GM10266 (cell line): ENCODE data around the gene C6orf132.

ENCODE experiments used
- DNase-seq: peaks from one replicate; pipeline ENCODE4 v3.0.0; 2012; ENCODE audit errors: extremely low spot score
- TF ChIP-seq, protein P1 (sequence below): IDR thresholded peaks from 2 replicates; pipeline ENCODE4 v1.5.1; 2012; ENCODE audit warnings: mild to moderate bottlenecking, low read depth; ENCODE audit not compliant: control insufficient read depth, insufficient read depth; ENCODE audit errors: missing control alignments

C6orf132 gene

DNA sequence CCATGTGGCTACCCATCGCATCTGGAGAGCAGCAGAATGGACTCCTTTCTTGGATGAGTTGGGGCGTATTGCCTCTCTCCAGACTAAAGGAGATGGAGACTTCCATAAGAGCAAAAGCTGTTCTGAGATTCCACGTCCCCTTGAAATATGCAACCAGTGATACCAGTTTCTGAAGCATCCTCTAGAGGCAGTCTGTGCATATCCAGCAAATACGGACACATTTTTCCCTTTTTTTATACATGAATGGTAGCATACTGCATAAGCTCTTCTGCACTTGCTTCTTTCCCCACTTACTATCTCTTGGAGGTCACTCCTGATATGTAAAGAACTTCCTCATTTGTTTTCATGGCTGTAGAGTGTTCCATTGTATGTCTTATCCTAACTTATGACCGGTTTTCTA lies 57.5 kb downstream of the C6orf132 start:
- no peak for DNase-seq
- TF ChIP-seq, protein P1, sequence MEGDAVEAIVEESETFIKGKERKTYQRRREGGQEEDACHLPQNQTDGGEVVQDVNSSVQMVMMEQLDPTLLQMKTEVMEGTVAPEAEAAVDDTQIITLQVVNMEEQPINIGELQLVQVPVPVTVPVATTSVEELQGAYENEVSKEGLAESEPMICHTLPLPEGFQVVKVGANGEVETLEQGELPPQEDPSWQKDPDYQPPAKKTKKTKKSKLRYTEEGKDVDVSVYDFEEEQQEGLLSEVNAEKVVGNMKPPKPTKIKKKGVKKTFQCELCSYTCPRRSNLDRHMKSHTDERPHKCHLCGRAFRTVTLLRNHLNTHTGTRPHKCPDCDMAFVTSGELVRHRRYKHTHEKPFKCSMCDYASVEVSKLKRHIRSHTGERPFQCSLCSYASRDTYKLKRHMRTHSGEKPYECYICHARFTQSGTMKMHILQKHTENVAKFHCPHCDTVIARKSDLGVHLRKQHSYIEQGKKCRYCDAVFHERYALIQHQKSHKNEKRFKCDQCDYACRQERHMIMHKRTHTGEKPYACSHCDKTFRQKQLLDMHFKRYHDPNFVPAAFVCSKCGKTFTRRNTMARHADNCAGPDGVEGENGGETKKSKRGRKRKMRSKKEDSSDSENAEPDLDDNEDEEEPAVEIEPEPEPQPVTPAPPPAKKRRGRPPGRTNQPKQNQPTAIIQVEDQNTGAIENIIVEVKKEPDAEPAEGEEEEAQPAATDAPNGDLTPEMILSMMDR: no peak

DNA sequence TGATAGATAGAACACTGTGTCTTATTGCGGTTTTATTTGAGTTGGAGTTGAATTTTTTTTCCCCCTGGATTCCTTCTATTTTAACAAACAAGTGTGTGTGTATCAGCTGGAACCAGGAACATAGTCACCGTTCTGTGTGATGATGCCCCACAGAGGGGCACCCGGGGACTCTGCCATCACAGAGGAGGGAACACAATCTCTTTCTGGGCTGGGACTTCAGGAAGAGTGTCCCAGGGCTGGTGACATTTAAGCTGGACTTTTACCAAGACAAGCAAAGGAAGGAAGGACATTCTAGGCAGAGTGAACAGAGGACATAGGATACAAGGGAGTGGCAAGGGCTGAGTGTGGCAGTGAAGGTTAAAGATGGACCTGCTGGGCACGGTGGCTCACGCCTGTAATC lies 58.9 kb downstream of the C6orf132 start:
- TF ChIP-seq, protein P1: no peak
- DNase-seq: no peak

DNA sequence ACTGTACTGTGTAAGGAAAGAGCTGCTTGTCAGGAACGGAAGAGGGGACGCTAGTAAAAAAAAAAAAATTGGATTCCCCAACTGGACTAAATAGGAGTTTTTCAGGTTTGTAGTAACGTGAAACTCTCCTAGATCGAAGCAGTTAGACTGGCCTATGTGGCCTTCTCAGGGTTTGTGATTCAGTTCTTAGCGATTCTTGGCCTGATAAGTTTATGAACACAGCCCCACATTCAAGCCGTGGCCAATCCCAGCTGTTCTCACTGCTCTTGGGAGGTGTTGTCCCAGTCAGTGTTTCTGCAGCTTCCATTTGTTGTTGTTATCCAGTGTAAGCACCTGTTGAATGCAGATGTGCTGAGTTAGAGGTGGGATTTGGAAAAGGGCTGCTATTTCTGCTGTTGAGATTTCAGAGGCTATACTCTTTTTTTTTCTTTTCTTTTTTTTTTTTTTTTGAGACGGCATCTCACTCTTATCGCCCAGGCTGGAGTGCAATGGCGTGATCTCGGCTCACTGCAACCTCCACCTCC lies 62.4 kb downstream of the C6orf132 start:
- TF ChIP-seq, protein P1: no peak
- DNase-seq: no peak

DNA sequence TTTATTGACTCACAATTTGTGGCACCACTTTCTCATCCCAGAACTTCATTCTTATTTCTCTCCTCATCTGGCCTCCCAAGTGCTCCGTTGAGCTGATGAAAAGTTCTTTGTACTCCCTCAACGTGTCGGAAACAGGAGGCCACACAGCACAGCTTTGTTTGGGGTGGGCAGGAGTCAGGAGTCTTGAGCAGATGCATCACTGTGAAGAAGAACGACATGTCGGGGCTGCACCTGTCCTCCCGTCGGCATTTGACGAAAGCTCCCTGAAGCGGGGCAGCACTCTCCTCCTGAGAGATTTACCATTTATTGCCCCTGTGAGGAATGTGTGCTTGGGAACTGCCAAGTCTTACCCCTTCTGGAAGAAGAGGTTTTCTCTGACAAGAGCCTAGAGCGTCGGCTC lies 64.0 kb downstream of the C6orf132 start:
- DNase-seq: no peak
- TF ChIP-seq, protein P1: no peak

DNA sequence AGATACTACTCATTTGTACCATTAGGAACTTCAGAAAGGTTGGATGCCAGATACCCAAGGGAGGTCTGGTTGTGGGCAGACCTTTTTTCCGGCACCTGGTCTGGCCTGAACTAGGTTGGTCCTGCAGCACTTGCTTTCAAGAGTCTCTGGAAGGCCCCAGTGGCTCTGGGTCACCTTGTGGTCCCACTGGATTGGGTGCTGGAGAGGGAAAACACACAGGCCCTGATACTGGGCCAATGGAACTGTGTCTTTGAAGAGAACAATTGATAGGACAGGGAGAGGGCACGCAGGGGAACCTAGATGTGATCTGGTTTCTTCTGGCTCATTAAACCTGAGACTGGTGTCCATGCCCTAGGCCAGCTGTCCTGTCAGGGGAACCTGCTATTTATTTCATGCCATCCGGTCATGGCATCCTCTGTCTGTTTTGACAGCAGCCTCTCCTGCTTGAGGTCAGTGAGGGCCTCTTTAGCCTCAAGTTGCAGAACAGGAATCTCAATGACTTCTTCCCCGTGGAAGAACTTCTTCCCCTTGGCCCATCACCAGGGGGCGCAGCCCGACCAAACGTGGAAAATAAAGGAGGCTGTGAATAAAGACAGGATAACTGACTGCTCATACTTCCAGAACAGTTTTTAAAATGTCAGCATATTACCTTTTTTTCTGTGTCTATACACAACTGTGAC lies 67.1 kb downstream of the C6orf132 start:
- DNase-seq: peak; percentile 56
- TF ChIP-seq, protein P1: peak; percentile 62

DNA sequence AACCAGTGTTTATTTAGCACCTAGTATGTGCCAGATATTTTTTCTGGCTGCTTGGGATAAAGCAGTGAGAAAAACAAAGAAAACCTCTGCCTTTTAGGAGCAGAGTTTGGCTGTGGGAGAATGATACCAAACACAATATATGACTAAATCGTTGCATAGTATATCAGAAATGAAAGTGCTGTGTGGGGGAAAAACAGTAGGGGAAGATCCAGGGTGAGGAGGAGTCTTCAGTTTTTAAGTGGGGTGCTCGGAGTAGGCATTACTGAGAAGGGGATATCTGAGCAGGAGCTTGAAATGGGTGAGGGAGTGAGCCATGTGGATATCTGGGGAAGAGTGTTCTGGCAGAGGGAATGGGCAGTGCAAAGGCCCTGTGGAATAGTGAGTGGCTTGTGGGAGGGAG lies 69.1 kb downstream of the C6orf132 start:
- TF ChIP-seq, protein P1: no peak

DNA sequence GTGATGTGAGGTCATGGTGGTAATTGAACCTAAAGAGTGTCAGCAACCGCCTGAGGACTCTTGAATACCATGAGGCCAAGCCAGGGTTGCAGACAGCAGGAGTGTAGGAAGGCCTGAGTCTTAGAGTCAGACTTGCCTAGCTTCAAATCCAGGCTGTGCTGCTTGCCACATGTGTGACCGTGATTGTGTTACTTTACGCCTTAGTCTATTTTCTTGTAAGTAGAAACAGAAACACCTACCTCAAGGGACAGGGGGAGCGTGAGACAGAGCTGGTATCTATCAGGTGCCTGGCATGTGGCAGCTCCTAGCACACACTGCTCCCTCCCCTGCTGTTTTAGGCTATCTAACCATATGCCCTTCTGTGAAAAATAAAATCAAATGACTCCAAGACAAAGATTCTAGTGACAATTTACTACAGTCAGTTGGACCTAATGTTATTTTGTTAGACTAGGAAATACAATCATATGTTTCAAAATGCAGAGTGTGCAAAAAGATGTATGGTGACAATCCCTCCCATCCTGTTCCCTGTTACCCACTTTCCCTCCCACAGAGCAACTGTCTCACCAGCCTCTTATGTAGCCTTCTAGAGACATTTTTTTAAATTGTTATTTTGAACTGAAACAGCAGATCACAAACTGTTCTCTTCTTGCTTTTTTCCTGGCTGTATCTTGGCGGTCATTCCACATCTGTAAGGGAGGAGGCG lies 70.4 kb downstream of the C6orf132 start:
- no peak for DNase-seq
- TF ChIP-seq, protein P1: no peak

More for the DNA sequence above, 69.1 kb downstream of the C6orf132 start:
- DNase-seq: no peak
